GM13977 (cell line): Measurements from ENCODE around the gene PGRMC2.

Source experiments
- DNase-seq: peaks from one replicate; pipeline ENCODE4 v3.0.0; 2012; ENCODE audit warnings: low spot score
- CTCF ChIP-seq: IDR thresholded peaks from 2 replicates; pipeline ENCODE4 v1.5.1; 2012; ENCODE audit warnings: mild to moderate bottlenecking, control low read depth; ENCODE audit not compliant: insufficient read depth; ENCODE audit errors: extremely low read depth, missing control alignments
- in situ Hi-C: fragments of 300-500 bp; cut with MboI; formaldehyde crosslinking; loops from one replicate; pipeline ENCODE4 v1.12.0; 2022; ENCODE audit warnings: low sequenced_read_pairs, low pct_unique_long_range_greater_than_20kb, mixed read lengths, inconsistent platforms; ENCODE audit not compliant: unreplicated experiment

PGRMC2 gene

GRCh38 chr4:128303986-128304385 lies 16.4 kb upstream of the PGRMC2 start:
- in situ Hi-C loops = no loop called here
- TF ChIP-seq CTCF = no peak
- DNase-seq = no peak

- in situ Hi-C loops = no loop called here
- no peak for DNase-seq
- TF ChIP-seq CTCF = no peak
Measured at GRCh38 chr4:128303405-128303785, 15.8 kb upstream of the PGRMC2 start.

- no peak for TF ChIP-seq CTCF
- DNase-seq = no peak
- in situ Hi-C loops = no loop called here
Measured at GRCh38 chr4:128301979-128302378, 14.4 kb upstream of the PGRMC2 start.

- in situ Hi-C loops = no loop called here
- no peak for DNase-seq
- TF ChIP-seq CTCF = no peak
Measured at GRCh38 chr4:128299848-128300247, 12.2 kb upstream of the PGRMC2 start.

- DNase-seq = no peak
- TF ChIP-seq CTCF = no peak
- in situ Hi-C loops = no loop called here
Measured at GRCh38 chr4:128298852-128299251, 11.2 kb upstream of the PGRMC2 start.

GRCh38 chr4:128298146-128298758 lies 10.6 kb upstream of the PGRMC2 start:
- in situ Hi-C loops = no loop called here
- TF ChIP-seq CTCF = no peak
- DNase-seq = no peak

GRCh38 chr4:128295255-128295654 lies 7.6 kb upstream of the PGRMC2 start:
- in situ Hi-C loops = no loop called here
- DNase-seq = no peak
- TF ChIP-seq CTCF = no peak
